NCI-H1930 (cell line): ENCODE data around the gene CARS2.
"Not testable (repeated sequence)": the region's sequence is repeated elsewhere in the genome, so short reads cannot be mapped to it uniquely, and the experiment has no call there.

Experiments used
- DNase-seq, 2 experiments: peaks; one replicate each; lab custom pipeline; 2025; lab: John Stamatoyannopoulos, UW

The CARS2 gene

DNA sequence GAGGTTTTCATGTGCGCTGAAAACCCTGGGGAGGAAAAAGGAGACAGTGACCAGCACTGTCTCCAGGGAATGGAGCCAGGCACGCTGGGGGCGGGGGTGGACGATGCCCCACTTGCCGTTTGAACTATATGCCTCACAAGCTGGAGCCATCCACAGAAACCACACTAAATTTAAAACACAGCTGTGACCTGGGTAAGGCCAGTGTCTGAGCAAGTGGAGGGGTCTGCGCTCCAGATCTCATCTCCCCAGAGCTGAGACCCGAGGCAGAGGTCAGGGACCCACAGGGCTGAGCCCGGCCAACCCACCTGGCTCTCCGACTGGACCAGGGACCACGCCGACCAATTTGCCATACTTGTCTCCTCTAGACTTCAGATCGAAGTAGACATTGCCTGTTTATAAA is 23.2 kb downstream of the CARS2 start:
- no peak for DNase-seq

DNA sequence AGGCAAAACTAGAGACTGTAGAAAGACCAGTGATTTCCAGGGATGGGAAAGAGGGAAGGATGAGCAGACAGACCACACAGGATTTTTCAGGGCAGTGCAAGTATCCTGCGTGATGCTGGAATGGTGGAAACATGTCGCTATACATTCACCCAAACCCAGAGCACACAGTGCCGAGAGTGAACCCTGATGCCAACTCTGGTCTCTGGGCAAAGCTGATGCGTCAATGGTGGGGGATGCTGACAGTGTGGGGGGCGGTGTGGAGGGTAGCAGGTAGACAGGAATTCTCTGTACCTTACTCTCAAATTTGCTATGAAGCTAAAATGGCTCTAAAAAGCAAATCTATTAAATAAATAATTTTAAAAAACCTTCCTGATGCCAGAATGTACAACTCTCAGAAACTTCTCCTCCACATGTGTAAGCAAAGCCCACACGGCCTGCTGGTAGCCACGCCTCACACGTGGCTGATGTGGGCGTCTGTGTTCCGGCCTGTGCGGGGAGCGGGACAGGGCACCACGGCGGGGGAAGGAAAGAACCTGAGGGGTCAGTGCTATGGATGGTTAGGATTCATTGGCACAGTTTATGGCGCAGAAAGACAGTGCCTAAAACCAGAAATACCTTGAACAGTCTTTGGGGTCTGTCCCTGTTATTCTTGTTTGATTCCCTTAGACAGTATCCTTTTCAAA is 23.9 kb downstream of the CARS2 start:
- DNase-seq, result no peak

DNA sequence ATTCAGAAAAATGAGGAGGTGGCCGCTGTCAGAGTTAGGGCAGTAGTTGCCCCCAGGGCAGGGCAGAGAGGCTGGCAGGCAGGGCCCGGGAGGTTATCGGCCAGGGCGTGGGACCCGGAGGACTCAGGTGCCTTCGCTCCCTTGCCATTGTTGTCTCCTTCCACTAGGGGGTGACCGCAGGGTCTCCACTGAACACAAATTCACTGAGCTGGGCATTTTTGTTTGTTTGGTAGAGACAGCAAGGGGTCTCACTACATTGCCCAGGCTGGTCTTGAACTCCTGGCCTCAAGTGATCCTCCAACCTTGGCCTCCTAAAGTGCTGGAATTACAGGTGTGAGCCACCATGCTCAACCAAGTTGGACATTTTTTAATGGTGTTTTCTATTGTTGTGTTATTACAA is 25.1 kb downstream of the CARS2 start:
- no peak for DNase-seq

DNA sequence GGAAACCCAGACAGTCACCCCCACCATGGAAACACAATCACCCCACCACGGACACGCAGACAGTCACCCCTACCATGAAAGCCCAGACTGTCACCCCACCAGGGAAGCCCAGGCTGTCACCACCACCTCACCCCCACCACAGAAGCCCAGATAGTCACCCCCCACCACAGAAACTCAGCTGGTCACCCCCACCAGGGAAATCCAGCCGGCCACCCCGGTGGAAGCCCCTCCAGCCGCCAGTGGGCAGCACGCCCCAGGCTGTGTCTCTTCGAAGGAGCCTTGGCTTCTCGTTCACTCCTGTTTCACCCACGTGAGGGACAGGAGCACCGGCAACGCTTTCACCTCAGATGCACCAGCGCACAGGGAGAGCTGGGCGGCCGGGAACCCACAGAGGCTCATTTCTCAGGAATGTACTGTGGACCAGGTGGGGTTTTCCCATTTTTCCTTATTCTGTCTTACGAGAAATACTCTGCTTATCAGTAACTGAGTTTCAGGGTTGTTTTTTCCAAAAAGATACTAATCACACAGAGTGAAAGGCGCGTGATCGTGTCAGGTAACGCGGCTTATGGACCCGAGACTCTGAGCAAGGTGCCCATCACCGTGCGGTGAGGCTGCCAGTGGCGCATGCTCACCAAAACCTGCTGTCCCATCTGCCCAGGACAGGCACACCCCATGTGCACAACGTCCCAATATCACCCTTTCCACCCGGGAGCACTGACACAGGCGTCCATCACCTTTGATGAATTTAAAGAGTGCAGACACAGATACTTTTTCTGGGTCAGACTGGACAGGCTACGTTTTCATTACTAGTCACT is 28.0 kb downstream of the CARS2 start:
- DNase-seq, result no peak

DNA sequence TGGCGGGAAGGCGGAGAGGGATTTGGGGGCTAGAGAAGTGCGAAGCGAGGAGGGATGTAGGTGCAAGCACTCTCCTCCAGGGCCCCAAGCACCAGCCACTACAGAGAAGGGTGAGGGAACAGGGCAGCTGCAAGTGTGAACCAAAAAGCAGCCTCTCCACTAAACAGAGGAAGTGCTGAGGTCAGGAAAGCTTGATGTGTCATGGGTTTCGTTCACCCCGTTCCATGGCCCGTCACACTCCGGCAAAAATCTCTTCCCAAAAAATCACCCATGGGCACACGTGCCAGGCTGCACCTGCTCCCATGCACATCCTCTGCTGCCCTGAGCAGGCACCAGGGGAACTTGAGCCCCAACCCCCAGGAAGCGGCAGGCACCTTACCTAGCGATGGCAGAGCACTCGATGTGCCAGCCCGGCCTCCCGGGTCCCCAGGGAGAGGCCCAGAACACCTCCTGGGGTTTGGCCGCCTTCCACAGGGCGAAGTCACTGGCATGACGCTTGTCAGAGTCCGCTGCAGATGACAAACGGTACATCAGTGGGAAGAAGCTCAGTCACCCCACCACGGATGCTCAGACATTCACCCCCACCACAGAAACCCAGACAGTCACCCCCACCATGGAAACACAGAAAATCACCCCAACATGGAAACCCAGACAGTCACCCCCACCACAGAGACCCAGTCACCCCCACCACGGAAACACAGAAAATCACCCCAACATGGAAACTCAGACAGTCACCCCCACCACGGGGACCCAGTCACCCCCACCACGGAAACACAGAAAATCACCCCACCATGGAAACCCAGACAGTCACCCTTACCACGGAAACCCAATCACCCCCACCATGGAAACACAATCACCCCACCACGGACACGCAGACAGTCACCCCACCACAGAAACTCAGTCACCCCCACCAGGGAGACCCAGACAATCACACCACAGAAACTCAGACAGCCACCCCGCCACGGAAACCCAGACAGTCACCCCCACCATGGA is 29.0 kb downstream of the CARS2 start:
- no peak for DNase-seq

DNA sequence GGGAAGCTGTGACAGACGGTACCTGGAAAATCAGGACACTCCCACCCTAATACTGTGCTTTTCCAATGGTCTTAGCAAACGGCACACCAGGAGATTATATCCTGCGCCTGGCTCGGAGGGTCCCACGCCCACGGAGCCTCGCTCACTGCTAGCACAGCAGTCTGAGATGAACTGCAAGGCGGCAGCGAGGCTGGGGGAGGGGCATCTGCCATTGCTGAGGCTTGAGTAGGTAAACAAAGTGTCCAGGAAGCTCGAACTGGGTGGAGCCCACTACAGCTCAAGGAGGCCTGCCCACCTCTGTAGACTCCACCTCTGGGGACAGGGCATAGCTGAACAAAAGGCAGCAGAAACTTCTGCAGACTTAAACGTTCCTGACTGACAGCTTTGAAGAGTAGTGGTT is 36.1 kb downstream of the CARS2 start:
- DNase-seq, result not testable (repeated sequence)

DNA sequence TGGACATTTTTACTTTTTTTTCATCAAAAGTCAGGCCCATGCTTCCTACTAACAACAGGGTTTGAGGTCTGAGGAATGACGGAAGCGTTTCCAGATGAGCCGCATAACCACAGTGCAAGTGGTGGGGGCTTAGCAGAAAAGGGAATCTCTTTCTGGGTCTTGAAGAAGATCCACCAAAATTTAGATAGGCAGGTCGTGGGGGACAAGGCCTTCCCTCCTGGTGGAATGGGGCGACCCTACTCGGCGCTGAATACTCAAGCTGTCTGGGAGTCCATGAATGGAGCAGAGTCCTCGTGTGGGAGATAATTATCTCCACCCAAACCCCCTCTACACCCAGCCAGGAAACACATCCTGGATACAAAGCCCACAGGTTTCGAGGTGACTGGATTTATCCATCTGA is 36.9 kb downstream of the CARS2 start:
- no peak for DNase-seq

DNA sequence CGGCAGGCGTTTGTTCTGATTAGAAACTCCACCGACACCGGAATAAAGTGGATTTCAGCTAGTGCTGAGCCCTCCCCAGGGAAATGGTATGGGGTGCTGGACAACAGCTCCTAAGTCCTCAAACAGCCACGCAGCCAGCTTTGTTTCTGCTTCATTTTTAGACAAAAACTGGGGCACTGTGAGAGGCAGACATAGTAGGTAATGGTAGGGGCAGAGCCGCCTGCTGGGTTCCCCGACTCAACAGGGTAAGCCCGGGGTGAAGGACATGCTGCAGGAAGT is 39.7 kb downstream of the CARS2 start:
- no peak for DNase-seq

DNA sequence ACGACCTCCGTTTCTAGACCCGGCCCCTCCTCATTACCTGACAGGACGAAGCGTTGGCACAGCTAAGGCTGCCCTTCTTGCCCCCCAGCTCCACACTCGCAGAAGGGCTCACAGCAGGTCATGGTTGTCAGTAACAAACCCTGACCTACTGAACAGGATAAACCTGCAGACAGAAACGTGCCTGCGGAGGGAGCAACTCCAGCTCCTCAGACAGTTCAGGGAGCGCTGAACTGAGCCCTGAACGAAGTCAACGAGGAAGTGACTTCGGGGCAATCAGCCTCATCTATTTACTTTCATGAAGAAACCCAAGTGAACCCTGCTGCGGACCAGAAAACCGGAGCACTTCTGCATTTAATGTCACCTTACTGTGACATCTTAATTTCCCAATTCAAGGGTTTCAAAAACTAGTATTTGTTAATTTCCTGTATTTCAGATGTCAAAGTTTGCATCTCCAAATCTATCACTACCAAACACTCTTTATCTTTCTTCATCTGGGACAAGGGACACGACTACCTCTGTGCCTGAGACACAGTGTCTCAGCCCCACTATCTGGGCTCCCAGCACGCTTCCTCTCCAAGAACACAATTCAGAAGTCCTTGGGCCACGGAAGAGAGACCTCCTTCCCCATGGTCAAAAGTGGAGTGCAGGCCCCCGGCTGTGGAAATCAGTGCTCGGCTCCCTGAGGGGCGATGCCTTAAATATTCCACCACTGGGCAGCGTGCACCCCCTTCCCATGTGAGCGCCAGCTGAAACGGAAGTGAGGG is 40.2 kb downstream of the CARS2 start:
- DNase-seq, result no peak

DNA sequence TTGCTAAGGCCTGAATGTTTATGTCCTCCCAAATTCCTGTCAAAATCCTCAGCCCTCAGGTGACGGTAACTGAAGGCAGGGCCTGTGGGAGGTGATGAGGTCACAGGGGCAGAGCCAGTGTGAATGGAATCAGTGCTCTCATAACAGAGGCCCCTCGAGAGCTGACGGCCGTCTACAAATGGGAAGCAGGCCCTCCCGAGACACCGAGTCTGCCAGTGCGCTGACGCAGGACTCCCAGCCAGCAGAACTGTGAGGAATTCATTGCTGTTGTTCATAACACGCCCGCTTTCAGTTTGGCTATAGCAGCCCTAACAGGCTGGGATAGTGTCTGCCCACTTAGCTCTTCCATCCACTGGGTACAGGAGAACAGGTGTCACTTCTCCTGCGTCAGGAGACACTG is 41.2 kb downstream of the CARS2 start:
- no peak for DNase-seq

DNA sequence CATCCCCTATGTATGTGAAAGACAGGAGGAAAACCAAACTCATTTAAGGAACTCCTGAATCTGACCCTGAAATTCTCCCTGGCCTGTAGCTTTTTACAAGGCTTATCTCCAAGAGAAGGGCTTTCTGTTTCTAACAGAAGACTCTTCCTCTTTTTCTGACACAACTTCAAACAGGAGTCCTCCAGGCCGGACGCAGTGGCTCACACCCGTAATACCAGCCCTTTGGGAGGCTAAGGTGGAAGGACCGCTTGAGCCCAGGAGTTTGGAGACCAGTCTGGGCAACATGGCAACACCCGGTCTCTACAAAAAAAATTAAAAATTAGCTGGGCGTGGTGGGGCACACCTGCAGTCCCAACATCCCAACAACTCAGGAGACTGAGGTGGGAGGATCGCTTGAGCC is 41.9 kb downstream of the CARS2 start:
- DNase-seq, result no peak

DNA sequence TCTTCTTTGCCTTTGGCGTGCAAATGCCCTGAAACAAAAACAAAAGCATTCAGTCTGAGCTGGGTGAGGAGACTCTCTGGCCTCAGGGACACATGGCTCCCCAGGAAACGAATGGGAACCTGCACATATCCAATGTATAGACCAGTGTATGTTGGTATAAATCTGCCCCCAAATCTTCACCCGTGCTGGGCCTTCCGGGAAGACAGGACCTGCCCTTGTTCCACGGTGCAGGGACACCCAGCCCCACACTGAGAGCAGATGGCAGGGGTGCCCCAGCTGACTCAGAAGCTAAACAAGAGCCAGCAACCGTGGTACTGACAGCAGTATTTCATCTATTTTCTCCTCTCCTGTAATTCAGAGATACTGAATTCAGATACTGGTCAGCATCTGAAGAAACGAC is 42.4 kb downstream of the CARS2 start:
- no peak for DNase-seq

DNA sequence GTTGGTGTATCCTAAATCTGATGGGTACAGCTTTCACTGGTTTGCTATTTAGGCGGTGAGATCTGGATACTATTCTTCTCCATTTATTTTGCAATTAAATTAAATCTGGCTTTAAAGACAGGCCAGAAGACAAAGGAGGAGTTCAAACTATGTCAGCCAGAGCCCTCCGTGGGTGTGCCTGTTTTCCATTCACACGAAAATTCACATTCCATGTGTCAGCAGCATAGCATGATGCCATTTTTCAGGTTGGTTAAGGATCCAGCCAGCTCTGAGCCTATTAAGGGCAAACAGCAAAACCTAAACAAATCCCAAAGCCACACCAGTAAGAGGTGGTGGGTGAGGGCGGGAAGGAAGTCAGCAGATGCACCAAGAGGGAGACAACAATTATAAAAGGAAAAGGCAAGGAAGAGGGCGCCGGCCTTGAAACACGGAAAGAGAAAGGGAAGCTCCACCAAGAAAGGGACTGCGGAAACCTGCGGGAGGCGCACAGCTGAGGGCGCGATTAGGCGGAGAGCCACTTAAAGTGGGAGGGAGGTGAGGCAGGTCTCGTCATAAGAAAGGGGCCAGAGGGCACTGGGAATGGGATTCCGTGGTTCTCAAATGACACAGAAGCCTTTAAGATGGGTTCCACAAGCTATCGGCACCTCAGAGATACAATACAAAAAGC is 43.0 kb downstream of the CARS2 start:
- no peak for DNase-seq

DNA sequence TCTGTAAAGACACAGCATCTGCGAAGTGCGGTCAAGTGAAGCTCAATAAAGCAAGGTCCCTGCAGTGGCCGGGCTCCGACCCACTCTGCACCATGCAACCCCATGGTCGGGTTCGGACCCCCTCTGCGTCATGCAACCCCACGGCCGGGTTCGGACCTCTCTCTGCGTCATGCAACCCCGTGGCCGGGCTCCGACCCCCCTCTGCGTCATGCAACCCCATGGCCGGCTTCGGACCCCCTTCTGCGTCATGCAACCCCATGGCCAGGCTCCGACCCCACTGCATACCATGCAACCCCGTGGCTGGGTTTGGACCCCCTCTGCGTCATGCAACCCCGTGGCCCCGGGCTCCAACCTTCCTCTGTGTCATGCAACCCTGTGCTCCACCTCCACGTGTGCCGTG is 43.8 kb downstream of the CARS2 start:
- no peak for DNase-seq

DNA sequence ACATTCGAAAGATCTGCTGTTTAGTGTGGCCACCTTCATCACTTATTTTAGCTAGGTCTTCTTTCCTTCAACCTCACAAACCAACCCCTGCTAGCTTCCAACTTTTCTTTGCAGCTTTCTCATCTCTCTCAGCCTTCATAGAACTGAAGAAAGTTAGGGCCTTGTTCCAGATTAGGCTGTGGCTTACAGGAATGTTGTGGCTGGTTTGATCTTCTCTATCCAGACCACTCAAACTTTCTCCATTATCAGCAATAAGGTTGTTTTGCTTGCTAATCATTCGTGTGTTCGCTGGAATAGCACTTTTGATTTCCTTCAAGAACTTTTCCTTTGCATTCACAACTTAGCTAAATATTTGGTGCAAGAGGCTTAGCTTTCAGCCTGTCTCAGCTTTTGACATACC is 44.7 kb downstream of the CARS2 start:
- no peak for DNase-seq

DNA sequence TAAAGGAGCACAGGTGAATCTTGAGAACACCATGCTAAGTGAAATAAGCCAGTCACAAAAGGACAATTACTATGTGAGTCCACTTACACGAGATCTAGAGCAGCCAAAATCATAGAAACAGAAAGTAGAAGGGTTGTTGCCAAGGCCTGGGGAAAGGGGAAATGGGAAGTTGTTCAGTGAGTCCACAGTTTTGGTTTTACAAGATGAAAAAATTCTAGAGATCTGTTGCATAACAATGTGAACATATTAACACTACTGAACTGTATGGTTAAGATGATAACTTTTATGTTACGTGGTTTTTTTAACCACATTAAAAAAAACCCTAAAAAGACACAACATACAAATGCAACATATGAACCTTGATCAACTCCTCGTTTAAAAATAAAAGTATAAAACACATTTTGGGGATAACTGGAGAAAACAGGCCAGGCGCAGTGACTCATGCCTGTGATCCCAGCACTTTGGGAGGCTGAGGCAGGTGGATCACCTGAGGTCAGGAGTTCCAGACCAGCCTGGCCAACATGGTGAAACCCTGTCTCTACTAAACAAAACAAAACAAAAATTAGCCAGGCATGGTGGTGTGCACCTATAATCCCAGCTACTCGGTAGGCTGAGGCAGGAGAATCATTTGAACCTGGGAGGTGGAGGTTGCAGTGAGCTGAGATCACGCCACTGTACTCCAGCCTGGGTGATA is 47.6 kb downstream of the CARS2 start:
- not testable (repeated sequence) for DNase-seq

DNA sequence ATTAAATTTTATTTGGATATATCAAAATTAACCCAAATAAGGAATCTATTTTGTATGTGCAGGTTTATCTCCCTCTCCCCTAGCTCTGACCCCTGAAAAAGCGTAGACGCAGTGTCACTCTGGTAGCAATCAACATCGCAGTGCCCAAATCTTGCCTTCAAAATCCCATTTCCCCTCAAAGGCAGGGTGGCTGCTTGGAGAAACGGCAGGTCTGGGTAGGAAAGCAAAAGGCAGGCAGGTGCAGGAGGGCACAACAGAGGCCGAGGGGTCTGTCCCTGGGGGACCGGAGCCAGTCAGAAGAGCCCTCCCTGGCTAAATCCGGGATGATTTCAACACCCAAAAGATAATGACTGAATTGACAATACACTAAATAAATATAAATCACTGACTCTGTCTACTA is 48.7 kb downstream of the CARS2 start:
- DNase-seq, result no peak

DNA sequence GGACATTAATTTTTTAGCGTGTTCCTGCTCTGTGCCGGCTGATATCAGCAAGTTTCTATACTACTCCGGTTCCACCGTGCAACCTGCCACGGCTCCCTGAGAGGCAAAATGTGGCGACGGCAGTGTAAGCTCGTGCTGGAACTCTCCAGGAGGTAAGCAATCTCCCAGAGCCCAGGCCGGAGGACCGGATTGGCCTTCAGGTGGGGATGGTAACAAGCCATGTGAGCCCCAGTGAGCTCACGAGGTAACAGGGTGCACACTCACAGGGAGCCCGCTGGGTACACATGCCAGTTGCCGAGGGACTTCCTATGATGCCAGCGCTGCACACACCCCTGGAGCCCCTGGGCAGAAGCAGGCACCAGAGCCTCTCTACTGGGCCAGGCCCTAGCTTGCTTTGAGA is 52.1 kb downstream of the CARS2 start:
- DNase-seq, result no peak

DNA sequence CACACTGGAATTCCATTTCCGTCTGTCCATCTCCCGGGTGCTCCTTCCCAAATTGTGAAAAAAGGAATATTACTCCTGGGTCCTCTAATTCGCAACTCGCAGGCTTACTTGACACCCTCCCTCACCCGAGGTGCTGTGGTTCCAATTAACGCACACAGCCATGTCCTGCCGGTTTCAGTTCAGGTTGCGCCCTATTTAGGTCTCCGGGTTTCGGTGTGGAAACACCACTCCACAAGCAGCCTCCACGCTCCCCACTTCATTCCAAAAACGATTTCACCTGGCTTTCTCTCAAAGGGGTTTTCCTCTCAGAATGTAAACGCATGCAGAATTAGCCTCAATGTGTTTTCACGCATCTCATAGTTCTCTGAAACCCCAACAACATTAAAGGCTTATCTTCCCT is 52.6 kb downstream of the CARS2 start:
- no peak for DNase-seq

DNA sequence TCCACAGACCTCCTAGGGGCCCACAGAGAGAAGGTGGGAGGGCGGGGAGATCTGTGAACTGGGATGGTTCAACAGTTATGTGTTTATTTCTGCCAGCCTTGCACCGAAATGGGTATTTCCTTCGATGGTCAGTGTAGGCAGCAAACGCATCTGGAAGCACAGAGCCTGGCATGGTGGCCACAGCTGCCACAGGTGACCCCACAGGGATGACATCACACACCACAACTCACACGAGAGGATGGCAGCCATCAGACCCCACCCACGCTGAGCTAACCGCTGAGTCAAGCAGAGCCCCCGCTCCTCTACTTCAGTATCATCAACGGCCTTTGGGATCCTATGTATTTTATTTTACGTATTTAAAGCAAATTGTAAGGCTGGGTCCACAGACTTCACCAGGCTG is 53.2 kb downstream of the CARS2 start:
- no peak for DNase-seq

DNA sequence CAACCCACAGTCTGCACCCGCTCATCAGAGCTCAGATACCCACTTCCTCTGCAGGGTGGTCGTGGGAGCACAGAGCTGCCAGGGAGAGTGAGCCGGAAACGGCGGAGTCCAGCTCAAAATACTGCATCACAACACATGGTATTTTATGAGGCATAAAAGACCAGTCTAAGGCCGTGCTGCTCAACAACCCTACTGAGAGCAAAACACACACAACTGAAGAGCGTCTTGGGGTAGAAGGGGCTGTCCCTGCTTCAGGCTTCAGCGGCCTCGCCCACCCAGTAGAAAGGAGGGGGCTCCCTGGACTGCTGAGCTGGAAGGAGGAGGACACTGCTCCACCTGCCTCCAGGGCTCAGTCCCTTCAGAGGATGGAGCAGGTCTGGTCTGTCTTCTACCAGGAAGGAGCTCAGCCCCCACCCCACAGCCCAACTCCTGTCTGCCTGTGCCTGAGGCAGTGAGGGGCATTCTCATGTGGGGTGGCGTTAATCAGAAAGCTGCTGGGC is 53.6 kb downstream of the CARS2 start:
- DNase-seq, result no peak
